ENCODE results near the gene MUC22.
"Not testable (repeated sequence)": the region's sequence is repeated elsewhere in the genome, so short reads cannot be mapped to it uniquely, and the experiment has no call there.

MUC22 gene

GRCh38 chr6:31005249-31006020 is 4.8 kb upstream of the MUC22 start:
- TF ChIP-seq SPI1 (IDR thresholded peaks at IDR 0.05; ENCODE audit: low read depth, low read length): no peak
- TF ChIP-seq PAX5 (IDR thresholded peaks at IDR 0.05; ENCODE audit: insufficient read depth, low read length, severe bottlenecking): no peak
- TF ChIP-seq TAF1 (IDR thresholded peaks at IDR 0.05; ENCODE audit: low read depth, low read length): no peak
- no peak for TF ChIP-seq POLR2A (IDR thresholded peaks at IDR 0.05; ENCODE audit: low read depth, low read length)
- TF ChIP-seq POU2F2 (IDR thresholded peaks at IDR 0.05; ENCODE audit: low read depth, low read length): no peak
- TF ChIP-seq POLR2AphosphoS5 (IDR thresholded peaks at IDR 0.05; ENCODE audit: low read depth, low read length): no peak
- DNase-seq (ENCODE audit: insufficient read length, low spot score) (no peak), FAIRE-seq (no peak)

- DNase-seq (ENCODE audit: insufficient read length, low spot score) (no peak), FAIRE-seq (no peak)
- TF ChIP-seq PAX5 (IDR thresholded peaks at IDR 0.05; ENCODE audit: insufficient read depth, low read length, severe bottlenecking) (no peak), TAF1 (IDR thresholded peaks at IDR 0.05; ENCODE audit: low read depth, low read length) (no peak), POLR2A (IDR thresholded peaks at IDR 0.05; ENCODE audit: low read depth, low read length) (no peak), POLR2AphosphoS5 (IDR thresholded peaks at IDR 0.05; ENCODE audit: low read depth, low read length) (no peak), SPI1 (IDR thresholded peaks at IDR 0.05; ENCODE audit: low read depth, low read length) (no peak), POU2F2 (IDR thresholded peaks at IDR 0.05; ENCODE audit: low read depth, low read length) (no peak)
These were observed 2.6 kb upstream of the MUC22 start for GRCh38 chr6:31007694-31008093.

- no peak for DNase-seq (ENCODE audit: insufficient read length, low spot score)
- no peak for FAIRE-seq
These were observed 2.1 kb upstream of the MUC22 start for GRCh38 chr6:31008165-31008564.

GRCh38 chr6:31009731-31010130 is 543 bp upstream of the MUC22 start:
- no peak for DNase-seq (ENCODE audit: insufficient read length, low spot score)
- no peak for FAIRE-seq
- no peak for TF ChIP-seq TAF1 (IDR thresholded peaks at IDR 0.05; ENCODE audit: low read depth, low read length)
- TF ChIP-seq POLR2A (IDR thresholded peaks at IDR 0.05; ENCODE audit: low read depth, low read length): no peak
- no peak for TF ChIP-seq POU2F2 (IDR thresholded peaks at IDR 0.05; ENCODE audit: low read depth, low read length)
- TF ChIP-seq SPI1 (IDR thresholded peaks at IDR 0.05; ENCODE audit: low read depth, low read length): no peak
- TF ChIP-seq POLR2AphosphoS5 (IDR thresholded peaks at IDR 0.05; ENCODE audit: low read depth, low read length): no peak
- TF ChIP-seq PAX5 (IDR thresholded peaks at IDR 0.05; ENCODE audit: insufficient read depth, low read length, severe bottlenecking): no peak

More at GRCh38 chr6:31008165-31008564, 2.1 kb upstream of the MUC22 start:
- TF ChIP-seq POLR2A (IDR thresholded peaks at IDR 0.05; ENCODE audit: low read depth, low read length) (no peak), POLR2AphosphoS5 (IDR thresholded peaks at IDR 0.05; ENCODE audit: low read depth, low read length) (no peak), PAX5 (IDR thresholded peaks at IDR 0.05; ENCODE audit: insufficient read depth, low read length, severe bottlenecking) (no peak), SPI1 (IDR thresholded peaks at IDR 0.05; ENCODE audit: low read depth, low read length) (no peak), POU2F2 (IDR thresholded peaks at IDR 0.05; ENCODE audit: low read depth, low read length) (no peak), TAF1 (IDR thresholded peaks at IDR 0.05; ENCODE audit: low read depth, low read length) (no peak)

- no peak for TF ChIP-seq POLR2AphosphoS5 (IDR thresholded peaks at IDR 0.05; ENCODE audit: low read depth, low read length)
- DNase-seq (ENCODE audit: insufficient read length, low spot score) (no peak), FAIRE-seq (no peak)
These were observed 879 bp downstream of the MUC22 start for GRCh38 chr6:31011153-31011552.

- no peak for DNase-seq (ENCODE audit: insufficient read length, low spot score)
- FAIRE-seq: no peak
- TF ChIP-seq POU2F2 (IDR thresholded peaks at IDR 0.05; ENCODE audit: low read depth, low read length): no peak
- no peak for TF ChIP-seq TAF1 (IDR thresholded peaks at IDR 0.05; ENCODE audit: low read depth, low read length)
- TF ChIP-seq PAX5 (IDR thresholded peaks at IDR 0.05; ENCODE audit: insufficient read depth, low read length, severe bottlenecking): no peak
- no peak for TF ChIP-seq POLR2AphosphoS5 (IDR thresholded peaks at IDR 0.05; ENCODE audit: low read depth, low read length)
- no peak for TF ChIP-seq SPI1 (IDR thresholded peaks at IDR 0.05; ENCODE audit: low read depth, low read length)
- no peak for TF ChIP-seq POLR2A (IDR thresholded peaks at IDR 0.05; ENCODE audit: low read depth, low read length)
These were observed 6.5 kb downstream of the MUC22 start for GRCh38 chr6:31016659-31017299.

GRCh38 chr6:31017436-31017835 is 7.2 kb downstream of the MUC22 start:
- DNase-seq (ENCODE audit: insufficient read length, low spot score); FAIRE-seq: not testable (repeated sequence)

GRCh38 chr6:31020057-31020456 is 9.8 kb downstream of the MUC22 start:
- FAIRE-seq: no peak
- no peak for DNase-seq (ENCODE audit: insufficient read length, low spot score)
- TF ChIP-seq POU2F2 (IDR thresholded peaks at IDR 0.05; ENCODE audit: low read depth, low read length): no peak
- TF ChIP-seq SPI1 (IDR thresholded peaks at IDR 0.05; ENCODE audit: low read depth, low read length): no peak
- no peak for TF ChIP-seq PAX5 (IDR thresholded peaks at IDR 0.05; ENCODE audit: insufficient read depth, low read length, severe bottlenecking)
- TF ChIP-seq POLR2AphosphoS5 (IDR thresholded peaks at IDR 0.05; ENCODE audit: low read depth, low read length): no peak

GRCh38 chr6:31020631-31021255 is 10.5 kb downstream of the MUC22 start:
- FAIRE-seq; DNase-seq (ENCODE audit: insufficient read length, low spot score): not testable (repeated sequence)

GRCh38 chr6:31021705-31022531 is 11.6 kb downstream of the MUC22 start:
- not testable (repeated sequence) for FAIRE-seq; DNase-seq (ENCODE audit: insufficient read length, low spot score)

All from GM12891 (cell line).